ENCODE data around the gene L3MBTL3. TPM values are rescaled to one million over a fixed set of nuclear protein-coding genes. Genes with fewer than 3 reads are reported as not detected.

The L3MBTL3 gene
- total RNA-seq, 4 donors from 2014 or later: 8.1 to 57.6 (median 21.9) TPM

DNA sequence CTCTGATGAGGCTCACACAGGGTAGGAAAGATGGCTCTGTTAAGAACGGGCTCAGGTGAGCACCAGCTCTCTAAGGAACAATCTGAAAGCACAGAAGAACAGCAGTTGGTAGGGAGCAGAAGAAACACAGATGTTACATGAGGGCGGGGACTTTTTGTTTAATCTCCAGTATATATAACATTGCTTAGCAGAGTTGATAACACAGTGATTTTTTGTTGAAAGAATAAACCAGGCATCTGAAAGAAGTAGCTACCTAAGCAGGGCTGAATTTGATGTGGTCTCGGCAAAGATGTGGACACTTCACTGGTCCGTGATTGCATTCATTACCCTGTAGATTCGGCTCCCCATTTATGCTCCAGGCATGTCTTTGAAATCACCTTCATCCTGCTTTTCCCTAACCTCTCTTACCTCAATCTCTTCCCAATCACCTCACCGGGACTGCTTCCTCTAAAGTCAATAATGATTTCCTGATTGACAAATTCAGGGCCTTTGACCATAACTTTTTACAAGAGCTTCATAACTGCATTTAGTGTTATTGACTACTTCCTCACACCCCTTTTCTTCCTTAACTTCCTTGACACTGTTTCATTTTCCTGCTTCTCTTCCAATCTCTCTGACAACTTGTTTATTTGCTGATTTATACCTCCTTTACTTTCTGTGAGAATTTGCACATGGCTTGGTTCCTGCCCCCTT is 170.0 kb downstream of the L3MBTL3 start:
- in situ Hi-C loops (cut with MboI; ENCODE audit: low pct_ligation_motif_present in 1 of 4, low pct_unique_long_range_greater_than_20kb in 1 of 4, low sequenced_read_pairs in 3 of 4) (no loop called here), intact Hi-C loops (cut with DNase I; ENCODE audit: low total_unique reads) (no loop called here)
- no peak overlapping the region for H3K4me3 ChIP-seq
- WGBS, 2 donors (ENCODE audit: low coverage in 1 of 2): 45 to 56% methylated on average over 6 of the region's 6 CpGs
- H3K27ac ChIP-seq: no peak overlapping the region
- no peaks in the 10 kb centered on the region for H3K9me3 ChIP-seq
- no peaks in the 10 kb centered on the region for H3K27me3 ChIP-seq
- no peaks in the 10 kb centered on the region for H3K36me3 ChIP-seq
- peaks cover 0 to 5% (median under 1%) of the 10 kb centered on the region in 4 donors for H3K4me1 ChIP-seq
- no peak for DNase-seq
- TF ChIP-seq EP300 (IDR thresholded peaks at IDR 0.05; ENCODE audit: low read depth) (no peak), POLR2A (IDR thresholded peaks at IDR 0.05) (no peak), POLR2AphosphoS5 (IDR thresholded peaks at IDR 0.05) (no peak)
- TF ChIP-seq, protein P1, sequence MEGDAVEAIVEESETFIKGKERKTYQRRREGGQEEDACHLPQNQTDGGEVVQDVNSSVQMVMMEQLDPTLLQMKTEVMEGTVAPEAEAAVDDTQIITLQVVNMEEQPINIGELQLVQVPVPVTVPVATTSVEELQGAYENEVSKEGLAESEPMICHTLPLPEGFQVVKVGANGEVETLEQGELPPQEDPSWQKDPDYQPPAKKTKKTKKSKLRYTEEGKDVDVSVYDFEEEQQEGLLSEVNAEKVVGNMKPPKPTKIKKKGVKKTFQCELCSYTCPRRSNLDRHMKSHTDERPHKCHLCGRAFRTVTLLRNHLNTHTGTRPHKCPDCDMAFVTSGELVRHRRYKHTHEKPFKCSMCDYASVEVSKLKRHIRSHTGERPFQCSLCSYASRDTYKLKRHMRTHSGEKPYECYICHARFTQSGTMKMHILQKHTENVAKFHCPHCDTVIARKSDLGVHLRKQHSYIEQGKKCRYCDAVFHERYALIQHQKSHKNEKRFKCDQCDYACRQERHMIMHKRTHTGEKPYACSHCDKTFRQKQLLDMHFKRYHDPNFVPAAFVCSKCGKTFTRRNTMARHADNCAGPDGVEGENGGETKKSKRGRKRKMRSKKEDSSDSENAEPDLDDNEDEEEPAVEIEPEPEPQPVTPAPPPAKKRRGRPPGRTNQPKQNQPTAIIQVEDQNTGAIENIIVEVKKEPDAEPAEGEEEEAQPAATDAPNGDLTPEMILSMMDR (IDR thresholded peaks at IDR 0.05): no peak

DNA sequence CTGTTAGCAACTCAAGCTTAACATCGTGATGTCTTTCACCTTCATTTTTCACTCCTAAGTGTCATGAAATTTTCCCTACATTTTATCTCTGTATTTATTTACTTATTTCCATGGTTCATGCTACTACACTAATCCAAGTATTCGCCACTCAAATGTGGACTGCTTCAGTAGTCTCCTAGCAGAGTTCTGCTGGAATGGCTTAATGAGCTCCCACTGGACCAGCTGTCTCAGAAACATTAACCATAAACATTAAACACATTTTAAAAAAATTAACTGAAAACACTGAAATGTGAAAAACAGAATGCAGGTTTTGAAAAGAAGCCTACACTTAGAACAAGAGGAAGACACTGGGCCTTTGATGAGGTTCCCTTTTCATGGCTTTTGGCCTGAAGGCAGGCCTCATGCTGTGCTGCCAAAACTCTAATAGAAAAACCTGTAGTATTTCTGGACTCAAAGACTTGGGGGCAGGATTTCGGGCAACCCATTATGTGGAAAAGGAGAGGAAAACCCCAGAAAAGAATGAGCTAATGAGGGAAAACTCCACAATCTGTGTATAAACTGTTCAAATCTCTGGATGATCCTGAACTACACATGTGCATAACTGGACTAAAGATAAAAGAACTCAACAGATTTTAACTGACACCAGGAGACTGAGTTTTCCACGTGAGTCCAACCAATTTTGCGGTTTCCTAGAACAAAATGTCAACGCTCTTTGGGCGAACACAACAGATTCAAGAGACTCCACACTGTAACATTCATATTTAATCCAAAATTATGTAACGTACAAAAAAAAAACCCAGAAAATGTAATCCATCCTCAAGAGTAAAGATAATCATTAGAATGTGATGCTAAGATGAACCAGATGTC is 171.4 kb downstream of the L3MBTL3 start:
- Histone ChIP-seq H3K27me3 (no peaks in the 10 kb centered on the region), H3K9me3 (no peaks in the 10 kb centered on the region), H3K27ac (no peak overlapping the region), H3K4me3 (no peak overlapping the region), H3K36me3 (no peaks in the 10 kb centered on the region), H3K4me1 (peaks cover 0 to 5% (median under 1%) of the 10 kb centered on the region in 4 donors)
- DNase-seq: no peak
- intact Hi-C loops (cut with DNase I; ENCODE audit: low total_unique reads): no loop called here
- WGBS, 2 donors (ENCODE audit: low coverage in 1 of 2): 82 to 91% methylated on average over 6 to 8 of the region's 8 CpGs
- TF ChIP-seq EP300 (IDR thresholded peaks at IDR 0.05; ENCODE audit: low read depth): no peak
- no peak for TF ChIP-seq POLR2AphosphoS5 (IDR thresholded peaks at IDR 0.05)
- TF ChIP-seq POLR2A (IDR thresholded peaks at IDR 0.05): no peak
- TF ChIP-seq, protein P1 (IDR thresholded peaks at IDR 0.05): no peak
- in situ Hi-C loops (cut with MboI; ENCODE audit: low pct_ligation_motif_present in 1 of 4, low pct_unique_long_range_greater_than_20kb in 1 of 4, low sequenced_read_pairs in 3 of 4): no loop called here

Other genes with a start within 250 kb of the L3MBTL3 start
- not detected for gene TMEM244, start 157.3 kb upstream of the L3MBTL3 start, total RNA-seq
- 1 to 10 TPM in 2 of 4 donors, not detected in 2; 4.0 to 4.4 TPM for gene SAMD3, start 204.4 kb downstream of the L3MBTL3 start, total RNA-seq

All from transverse colon (tissue), 4 donors.